Subcutaneous adipose tissue (tissue), 4 donors: ENCODE data around the gene SCYL1. TPM values are rescaled to one million over a fixed set of nuclear protein-coding genes. Genes with fewer than 3 reads are reported as not detected.

Source experiments
- total RNA-seq, 4 donors: library from RNA; depleted of rRNA; stranded (reverse); fragments of >200 nt; gene quantifications; one replicate each; pipeline ENCODE4 v1.1.0, GENCODE V29; 2016
- TF ChIP-seq, protein P1 (sequence below): fragments of 450-650 bp; IDR thresholded peaks from one replicate; pipeline ENCODE4 v1.5.1; 2016; ENCODE audit warnings: low read depth, mild to moderate bottlenecking, control low read depth, antibody characterized with exemption, moderate library complexity

Gene SCYL1
- total RNA-seq, 4 donors from 2014 or later, result 63.1 to 85.3 (median 67.0) TPM

DNA sequence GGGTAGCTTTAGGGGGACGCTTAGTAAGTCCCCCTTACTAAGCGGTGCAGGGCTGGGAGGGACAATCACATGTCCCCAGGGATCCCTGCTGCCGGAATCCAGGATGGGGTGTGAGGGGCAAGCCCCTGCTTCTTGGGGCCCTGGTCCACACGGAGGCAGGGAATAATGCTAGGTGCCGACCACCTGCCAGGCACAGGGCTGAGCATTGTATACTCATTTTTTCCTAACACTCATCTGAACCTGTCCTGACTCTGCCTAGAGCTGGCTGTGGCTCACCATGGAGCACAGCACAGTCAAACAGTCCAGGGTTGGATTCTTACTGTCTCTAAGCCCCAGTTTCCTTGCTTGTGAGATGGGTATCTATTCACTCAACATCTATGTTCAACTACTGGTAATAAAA lies 34.7 kb downstream of the SCYL1 start:
- TF ChIP-seq, protein P1, sequence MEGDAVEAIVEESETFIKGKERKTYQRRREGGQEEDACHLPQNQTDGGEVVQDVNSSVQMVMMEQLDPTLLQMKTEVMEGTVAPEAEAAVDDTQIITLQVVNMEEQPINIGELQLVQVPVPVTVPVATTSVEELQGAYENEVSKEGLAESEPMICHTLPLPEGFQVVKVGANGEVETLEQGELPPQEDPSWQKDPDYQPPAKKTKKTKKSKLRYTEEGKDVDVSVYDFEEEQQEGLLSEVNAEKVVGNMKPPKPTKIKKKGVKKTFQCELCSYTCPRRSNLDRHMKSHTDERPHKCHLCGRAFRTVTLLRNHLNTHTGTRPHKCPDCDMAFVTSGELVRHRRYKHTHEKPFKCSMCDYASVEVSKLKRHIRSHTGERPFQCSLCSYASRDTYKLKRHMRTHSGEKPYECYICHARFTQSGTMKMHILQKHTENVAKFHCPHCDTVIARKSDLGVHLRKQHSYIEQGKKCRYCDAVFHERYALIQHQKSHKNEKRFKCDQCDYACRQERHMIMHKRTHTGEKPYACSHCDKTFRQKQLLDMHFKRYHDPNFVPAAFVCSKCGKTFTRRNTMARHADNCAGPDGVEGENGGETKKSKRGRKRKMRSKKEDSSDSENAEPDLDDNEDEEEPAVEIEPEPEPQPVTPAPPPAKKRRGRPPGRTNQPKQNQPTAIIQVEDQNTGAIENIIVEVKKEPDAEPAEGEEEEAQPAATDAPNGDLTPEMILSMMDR, result no peak

DNA sequence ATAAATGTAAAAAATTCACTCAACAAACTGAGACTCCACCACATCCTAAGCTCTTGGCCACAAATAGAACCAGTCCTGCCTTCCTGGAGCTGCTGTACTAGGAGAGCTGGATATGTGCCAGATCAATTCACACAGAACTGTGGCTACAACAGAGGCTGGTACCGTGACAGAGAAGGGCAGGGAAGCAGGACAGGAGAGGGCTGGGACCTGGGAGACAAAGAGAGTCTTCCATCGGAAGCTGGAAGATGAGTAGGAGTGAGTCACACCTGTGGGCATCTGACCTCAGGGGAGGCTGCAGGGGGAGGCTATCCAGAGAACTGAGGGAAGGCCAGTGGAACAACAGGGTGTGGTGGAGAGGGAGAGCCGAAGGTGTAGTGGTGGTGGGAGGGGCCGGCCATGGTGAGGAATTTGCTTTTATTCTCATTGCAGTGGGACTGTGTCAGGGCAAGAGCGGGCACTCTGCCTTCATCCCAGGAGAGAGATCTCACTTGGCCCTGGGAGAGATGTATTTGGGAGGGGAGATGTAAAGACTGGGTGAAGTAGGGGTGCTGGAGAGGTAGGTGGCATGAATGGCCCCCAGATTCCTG lies 35.2 kb downstream of the SCYL1 start:
- TF ChIP-seq, protein P1, result no peak

DNA sequence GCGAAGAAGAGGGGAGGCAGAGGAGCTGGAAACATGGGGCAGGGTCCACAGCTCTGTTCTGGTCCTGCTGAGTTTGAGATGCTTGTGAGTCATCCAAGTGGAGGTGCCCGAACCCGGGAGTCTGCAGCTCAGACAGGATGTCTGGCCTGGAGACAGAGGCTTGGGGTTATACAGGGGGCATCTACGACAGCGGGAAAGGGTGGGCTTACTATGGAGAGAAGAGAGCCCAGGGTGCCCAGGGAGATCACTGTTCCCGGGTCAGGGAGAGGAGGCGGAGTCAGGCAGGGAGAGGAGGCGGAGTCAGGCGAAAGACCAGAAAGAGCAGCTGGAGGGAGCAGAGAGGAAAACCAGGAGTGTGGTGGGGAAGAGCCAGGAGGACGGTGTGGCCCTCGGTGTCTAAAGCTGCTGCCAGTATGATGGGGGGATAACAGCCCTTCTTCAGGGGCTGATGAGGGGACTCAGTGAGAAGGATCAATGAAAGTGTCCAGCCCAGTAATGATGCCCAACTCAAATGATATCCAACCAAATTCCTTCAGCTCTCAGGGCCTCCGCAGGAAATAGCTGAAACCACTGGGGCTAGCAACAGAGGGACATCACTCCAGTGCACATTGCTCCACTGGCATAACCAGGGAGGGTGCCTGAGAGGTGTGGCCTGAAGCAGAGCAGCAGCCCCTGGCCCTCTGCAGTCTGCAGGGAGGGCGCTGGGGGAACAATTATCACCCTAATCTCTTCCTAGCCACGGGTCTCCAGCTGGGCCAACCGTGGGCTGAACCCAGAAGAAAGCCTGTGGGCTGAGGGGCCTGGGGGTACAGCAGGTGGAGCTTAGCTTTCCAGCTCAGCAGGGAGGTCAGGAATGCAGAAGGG lies 35.9 kb downstream of the SCYL1 start:
- TF ChIP-seq, protein P1, result no peak

DNA sequence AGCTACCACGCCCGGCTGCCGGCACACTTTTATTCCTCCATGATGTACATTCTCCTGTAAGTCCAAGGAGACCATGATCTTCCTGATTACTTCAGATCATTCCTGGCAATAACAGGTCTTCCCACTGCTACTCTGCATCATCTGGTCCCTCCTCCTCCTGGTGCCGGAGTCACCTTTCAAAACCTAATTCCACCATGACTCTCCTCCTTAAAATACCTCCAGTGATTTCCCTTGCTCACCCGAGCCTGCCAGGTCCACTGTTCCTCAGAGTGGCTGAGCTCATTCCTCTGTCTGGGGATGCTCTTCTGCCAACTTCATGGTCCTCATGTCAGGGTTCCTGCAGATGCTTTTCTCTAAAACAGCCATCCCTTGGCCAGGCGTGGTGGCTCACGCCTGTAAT lies 37.1 kb downstream of the SCYL1 start:
- TF ChIP-seq, protein P1, result no peak

DNA sequence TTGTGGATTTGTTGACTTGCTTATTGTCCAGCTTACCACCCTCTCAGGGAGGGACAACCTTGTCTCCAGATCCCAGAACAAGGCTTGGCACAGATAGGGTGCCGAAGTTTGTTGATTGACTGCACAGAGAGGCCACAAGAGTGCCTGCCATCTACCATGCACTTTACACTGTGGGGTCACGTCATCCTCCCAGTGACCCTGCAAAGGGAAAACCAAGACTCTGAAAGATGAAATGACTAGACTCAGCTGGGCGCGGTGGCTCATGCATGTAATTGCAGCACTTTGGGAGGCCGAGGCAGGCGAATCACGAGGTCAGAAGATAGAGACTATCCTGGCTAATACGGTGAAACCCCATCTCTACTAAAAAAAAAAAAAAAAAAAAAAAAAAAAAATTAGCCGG lies 37.9 kb downstream of the SCYL1 start:
- TF ChIP-seq, protein P1, result no peak

DNA sequence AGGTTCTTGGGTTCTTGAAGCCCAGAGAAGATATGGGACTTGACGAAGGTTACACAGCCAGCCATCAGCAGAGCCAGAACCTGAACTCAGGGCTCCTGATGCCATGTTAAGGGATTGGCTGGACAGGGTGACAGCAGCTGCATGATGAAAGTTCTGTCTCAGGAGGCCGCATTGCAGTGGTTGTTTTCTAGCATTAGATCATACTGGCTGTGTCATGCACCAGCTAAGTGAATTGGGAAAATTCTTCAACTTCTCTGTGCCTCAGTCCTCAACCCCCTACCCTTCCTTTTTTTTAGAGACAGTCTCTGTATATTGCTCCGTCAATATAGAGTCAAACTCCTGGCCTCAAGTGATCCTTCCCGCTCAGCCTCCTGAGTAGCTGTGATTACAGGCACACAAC lies 38.7 kb downstream of the SCYL1 start:
- TF ChIP-seq, protein P1, result no peak

DNA sequence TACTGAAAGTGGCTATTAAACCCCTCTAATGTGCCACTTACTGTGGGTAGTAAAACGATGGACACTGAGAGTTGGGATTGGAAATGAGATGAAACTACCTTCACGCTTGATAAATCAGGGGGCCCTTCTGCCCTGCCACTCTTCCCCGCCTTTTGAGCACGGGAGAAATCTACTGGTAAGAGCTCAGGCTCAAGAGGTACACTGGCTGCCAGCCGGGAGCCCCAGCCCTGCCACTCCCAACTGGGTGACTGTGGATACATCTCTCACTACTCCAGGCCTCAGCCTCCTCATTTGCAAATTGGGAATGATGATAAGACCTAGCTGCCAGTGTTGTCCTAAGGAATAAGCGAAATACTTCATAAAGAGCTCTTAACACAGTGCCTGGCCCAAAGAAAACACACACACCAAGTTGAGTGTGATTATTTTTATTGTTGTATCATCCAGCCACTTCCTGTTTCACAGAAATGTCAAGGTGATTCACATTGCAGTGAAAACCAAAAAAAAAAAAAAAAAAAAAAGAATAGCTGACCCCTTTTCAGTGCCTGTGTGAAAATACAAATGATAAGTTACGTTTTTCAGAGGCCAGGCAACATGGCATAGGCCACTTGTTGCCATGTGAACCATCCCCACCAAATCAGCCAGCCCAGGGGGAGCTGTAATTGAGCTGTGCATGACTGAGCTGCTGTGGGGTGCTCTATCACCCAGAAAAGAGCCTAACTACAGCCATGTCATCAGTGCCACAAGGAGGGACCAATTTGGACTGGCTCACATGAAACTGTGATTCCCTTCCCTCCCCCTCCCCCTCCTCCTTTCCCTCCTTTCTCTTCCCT lies 41.0 kb downstream of the SCYL1 start:
- TF ChIP-seq, protein P1, result no peak
